Activated CD4-positive, alpha-beta T cell treated with anti-CD3 and anti-CD28 coated beads, Interleukin-2, amount 50 U/mL, for 1 hour (primary cell): Measurements from ENCODE around the gene GRK6.

Source experiments
- DNase-seq: peaks from one replicate; pipeline ENCODE4 v3.0.0-alpha.2; 2020

Gene GRK6

DNA sequence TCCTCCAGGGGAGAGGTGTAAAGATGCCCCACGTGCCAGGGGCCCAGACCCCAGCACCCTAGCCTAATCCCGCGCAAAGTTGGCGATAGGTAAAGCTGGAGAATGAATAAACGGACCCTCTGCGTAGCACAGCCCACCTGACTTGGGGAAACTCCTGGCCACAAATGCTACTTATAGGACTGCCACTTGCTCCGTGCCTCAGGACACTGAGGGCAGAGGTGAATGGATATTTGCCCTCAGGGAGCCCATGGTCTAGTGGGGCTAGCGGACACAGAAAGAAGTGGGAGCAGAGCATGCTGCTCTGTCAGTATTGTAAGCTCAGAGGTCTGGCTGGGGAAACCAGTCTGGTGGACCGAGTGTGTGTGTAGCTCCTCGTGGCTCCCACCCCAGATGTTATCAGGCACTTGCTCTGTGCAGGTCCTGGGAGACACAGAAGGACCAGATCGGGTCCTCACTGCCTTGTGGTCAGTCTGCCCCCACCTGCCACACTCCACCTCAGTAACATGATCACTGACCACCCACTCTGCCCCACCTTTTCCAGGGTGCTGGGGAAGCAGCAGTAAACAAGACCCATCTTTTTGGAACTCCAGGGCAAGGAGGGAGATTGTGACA lies 841 bp downstream of the GRK6 start:
- DNase-seq = no peak

DNA sequence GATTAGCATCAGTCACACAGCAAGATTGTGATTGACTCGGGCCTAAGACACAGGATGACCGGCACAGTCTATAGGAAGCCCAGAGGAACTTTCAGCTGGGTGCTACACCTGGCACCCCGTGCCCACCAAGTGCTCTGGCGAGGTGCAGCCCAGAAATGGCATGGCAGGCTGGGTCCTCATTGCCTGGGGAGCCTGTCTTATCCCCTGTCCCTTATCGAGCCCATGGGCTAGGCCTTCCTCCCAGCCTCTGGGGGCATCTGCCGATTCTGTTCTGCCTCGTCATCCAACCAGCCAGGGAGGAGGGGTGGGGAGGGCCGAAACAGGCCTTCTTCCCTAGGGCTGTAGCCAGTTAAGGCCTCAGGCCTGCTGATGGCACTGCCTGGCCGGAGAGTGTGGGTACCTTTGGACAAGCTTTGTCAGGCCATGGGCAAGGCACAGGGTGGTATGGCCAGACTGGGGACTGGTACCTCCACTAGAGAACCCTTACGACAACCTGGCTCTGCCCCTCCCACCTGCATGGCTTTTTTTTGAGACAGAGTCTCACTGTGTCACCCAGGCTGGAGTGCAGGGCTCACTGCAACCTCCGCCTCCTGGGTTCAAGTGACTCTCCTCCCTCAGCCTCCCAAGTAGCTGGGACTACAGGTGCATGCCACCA lies 1.6 kb downstream of the GRK6 start:
- DNase-seq = no peak

DNA sequence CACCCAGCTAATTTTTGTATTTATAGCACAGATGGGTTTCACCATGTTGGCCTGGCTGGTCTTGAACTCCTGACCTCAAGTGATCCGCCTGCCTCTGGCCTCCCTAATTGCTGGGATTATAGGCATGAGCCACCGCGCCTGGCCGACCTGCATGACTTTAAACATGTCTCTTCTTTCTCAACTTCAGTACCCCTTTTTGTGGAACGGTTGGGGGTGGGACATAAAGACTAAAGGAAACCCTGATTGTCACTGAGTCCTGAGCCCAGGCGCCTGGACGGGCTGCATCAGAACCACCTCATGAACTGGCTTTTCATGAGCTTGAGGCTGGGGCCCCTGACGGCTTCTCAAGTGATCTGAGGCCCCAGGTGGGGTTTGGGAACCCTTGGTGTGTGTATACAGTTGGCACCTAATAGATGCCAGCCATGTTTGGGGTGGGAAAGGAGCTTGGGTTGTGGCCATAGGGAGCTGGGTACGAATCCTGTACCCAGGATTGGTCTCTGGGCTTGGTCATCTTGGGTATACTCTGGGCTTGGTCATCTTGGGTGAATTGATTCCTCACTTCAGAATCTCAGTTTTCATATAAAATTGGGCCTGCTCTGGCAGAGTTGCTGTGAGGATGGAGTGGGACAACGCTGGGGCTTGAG lies 2.2 kb downstream of the GRK6 start:
- DNase-seq = no peak

DNA sequence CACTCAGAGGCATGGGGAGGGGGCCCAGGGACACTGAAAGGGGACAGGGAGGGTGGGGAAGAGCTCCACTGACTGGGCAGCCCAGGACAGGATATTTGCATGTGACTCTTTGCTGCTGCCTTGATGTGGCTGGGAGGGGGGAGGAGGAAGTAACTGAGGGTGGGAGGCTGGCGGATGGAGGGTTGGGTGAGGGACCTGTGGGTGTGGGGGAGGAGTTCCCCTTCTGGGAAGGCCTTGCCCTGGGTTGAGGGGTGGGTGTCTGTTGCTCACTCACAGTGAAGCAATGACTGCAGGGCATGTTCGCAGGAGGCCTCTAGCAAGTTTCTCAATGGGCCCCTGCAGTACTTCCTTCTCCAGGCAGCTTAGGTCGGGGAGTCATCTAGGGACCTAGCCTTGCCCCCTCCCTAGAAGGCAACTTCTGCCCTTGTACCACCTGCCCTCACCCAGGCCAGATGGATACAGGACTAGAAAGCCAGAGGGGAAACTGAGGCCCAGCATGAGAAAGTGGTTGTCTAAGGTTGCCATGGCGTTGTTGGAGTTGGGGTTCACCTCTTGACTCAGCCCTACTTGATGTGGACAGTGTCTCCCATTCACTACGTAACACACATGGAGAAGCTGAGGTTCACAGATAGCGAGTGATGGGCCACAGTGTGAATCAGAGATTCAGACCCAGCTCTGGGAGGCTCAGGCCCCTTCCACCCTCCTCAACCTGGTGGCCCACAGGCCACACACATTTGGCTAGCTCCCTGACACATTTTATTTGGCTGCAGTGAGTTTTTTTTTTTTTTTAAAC lies 3.0 kb downstream of the GRK6 start:
- DNase-seq = peak; percentile 73

DNA sequence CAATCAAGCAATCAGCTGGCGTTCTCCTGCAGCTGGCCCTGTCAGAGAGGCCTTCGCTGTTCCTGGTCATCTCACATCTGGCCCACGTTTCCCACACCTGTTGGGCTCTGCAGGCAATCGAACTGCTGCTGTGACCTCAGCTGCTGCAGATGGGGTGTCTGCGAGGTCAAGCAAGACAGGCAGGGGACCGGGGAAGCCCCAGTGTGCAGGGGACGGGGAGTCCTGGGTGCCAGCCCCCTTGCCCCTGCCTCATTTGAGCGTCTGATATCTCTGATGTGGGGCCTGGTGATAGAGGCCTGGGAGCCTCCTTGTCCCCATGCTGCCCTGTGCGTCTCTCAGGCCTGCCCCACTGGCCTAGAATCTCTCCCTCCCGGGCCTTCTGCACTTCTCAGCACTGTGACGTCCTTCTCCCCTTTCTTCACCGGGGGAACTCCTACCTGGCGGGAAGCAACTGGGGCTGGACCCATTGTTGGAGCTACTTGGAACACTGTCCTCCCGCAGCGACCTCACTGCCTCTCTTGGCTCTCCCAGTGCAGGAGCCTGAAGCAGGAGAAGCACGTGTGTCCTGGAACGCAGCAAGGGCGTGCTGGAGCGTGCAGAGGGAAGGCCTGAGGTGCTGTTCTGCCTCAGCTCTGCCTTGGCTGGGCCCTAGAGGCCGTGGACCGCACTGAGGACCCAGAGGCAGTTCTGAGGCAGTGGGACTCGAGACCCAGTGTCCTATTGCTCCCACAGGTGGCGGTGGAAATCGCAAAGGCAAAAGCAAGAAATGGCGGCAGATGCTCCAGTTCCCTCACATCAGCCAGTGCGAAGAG lies 3.9 kb downstream of the GRK6 start:
- no peak for DNase-seq

DNA sequence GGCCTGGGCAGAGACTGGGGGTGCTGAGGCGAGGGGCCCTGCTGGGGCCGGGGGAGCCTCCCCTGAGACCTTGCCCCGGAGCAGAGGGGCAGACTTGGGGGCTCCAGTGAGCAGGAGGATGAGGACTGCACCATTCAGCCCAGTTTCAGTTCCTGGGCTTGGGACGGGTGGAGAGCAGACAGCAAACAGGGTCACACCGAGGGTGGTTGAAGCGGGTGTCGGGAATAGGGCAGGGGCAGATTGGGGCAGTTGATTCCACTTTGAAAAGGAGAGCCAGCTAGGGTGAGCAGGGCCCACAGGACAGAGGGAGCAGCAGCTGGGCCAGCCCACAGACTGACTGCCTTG lies 4.5 kb downstream of the GRK6 start:
- no peak for DNase-seq

DNA sequence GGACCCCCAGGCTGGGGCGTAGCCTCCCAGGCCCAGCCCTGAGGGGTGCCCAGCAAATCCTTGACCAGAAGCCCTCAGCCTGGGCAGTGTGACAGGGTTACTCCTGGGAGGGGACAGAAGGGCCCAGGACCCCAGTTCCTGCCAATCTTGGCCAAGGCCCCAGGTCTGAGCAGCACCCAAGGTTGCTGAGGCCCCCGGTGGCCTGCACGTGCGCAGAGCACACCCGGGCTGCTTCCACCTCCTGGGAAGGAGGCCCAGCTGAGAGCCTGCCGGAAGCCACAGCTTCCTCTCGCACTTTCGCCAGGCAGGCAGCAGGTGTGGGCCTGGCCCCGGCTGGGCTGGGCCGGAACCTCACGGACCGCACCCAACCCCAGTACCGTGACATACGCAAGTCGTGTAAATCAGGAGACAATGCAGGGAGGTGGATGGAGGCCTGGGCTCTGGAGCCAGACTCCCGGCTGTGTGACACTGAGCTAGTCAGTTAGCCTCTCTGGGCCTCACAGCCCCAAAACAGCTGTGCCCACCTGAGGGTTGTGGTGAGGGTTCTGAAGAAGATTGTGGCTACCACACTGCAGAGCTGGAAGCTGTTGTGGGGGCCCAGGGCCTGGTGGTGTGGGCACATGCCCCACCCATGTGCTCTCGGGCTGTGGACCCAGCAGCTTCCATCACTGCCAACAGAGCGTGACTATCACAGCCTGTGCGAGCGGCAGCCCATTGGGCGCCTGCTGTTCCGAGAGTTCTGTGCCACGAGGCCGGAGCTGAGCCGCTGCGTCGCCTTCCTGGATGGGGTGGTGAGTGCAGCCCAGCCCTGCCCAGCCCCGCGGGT lies 5.1 kb downstream of the GRK6 start:
- DNase-seq = peak; percentile 54

DNA sequence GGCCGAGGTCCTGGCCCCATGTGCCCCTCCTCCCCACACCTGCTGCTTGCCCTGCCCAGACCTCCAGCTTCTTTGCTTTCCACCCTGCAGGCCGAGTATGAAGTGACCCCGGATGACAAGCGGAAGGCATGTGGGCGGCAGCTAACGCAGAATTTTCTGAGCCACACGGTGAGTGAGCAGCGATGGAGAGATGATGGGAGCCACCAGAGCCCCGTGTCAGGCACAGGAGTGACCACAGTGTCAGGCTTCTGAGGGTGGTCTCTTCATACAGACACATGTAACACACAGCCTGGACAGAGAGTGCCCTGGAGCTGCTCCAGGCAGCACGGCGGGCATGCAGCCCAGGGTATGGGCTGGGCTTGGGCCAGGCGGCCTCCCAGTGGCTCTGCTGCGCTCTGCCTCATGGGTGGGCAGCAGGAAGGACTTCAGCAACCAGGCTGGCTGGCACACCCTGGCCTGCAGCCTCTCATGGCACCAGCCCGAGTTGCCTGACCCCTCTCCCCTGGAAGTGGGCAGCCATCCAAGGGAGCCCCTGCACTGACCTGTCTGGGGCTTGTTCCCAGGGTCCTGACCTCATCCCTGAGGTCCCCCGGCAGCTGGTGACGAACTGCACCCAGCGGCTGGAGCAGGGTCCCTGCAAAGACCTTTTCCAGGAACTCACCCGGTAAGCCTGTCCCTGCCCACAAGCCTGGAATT lies 5.8 kb downstream of the GRK6 start:
- no peak for DNase-seq

DNA sequence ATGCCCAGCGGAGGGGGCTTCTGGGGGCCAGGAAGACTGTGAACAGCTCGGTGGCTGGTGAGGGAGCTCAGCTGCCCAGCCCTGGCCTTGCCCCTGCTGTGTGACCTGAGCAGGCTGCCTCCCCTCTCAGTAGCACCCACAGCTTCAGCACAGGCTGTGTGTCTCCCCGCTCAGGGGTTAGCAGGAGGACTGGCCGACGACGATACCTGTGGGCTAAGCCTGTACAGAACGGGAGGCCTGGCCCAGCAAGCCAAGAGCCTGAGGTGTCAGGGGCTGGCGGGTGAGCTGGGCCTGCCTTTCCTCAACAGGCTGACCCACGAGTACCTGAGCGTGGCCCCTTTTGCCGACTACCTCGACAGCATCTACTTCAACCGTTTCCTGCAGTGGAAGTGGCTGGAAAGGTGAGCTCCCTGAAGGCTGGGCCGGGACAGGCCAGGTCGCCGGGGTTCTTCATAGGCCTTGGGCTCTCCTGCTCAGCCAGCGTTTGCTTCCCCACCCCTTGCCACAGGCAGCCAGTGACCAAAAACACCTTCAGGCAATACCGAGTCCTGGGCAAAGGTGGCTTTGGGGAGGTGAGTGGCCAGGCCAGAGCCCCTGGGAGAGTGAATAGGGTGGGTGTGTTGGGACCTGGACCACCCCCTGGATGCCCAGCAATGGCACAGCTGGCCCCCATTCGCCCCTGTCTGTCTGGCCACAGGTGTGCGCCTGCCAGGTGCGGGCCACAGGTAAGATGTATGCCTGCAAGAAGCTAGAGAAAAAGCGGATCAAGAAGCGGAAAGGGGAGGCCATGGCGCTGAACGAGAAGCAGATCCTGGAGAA lies 6.6 kb downstream of the GRK6 start:
- no peak for DNase-seq

DNA sequence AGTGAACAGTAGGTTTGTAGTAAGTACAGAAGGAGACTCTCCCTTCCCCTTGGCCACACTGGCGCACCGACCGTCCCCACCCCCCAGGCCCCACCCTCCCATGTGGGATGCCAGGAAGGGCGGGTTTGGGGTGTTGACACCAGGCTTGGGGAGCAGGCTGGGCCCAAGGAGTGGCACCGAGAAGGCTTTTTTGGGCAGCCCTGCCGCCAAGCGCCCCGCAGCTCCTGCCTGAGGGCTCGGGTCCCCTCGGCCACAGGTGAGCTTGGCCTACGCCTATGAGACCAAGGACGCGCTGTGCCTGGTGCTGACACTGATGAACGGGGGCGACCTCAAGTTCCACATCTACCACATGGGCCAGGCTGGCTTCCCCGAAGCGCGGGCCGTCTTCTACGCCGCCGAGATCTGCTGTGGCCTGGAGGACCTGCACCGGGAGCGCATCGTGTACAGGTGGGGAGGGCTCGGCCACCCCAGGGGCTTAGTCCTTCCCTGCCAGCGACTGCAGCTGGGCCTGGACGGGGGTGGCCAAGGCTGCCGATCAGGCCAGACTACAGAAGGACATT lies 7.3 kb downstream of the GRK6 start:
- DNase-seq = no peak

DNA sequence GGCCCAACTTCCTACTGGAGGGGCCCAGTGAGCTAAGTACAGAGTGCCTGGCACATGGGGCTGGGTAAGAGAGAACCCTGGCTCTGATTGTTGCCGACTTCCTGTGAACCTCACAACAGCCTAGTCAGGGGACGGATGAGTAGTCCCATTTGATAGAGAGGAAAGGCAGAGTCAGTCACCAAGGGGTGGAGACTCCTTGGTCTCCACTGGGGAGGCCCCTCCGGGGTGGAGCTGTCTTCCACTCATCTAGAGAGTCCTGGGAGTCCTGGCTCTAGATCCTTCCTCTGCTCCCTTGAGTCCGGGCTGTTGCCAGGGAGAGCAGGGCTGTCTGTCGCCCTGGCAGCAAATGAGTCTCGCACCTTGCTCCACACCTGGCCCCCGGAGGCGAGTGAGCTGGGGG lies 8.0 kb downstream of the GRK6 start:
- DNase-seq = peak; percentile 43

DNA sequence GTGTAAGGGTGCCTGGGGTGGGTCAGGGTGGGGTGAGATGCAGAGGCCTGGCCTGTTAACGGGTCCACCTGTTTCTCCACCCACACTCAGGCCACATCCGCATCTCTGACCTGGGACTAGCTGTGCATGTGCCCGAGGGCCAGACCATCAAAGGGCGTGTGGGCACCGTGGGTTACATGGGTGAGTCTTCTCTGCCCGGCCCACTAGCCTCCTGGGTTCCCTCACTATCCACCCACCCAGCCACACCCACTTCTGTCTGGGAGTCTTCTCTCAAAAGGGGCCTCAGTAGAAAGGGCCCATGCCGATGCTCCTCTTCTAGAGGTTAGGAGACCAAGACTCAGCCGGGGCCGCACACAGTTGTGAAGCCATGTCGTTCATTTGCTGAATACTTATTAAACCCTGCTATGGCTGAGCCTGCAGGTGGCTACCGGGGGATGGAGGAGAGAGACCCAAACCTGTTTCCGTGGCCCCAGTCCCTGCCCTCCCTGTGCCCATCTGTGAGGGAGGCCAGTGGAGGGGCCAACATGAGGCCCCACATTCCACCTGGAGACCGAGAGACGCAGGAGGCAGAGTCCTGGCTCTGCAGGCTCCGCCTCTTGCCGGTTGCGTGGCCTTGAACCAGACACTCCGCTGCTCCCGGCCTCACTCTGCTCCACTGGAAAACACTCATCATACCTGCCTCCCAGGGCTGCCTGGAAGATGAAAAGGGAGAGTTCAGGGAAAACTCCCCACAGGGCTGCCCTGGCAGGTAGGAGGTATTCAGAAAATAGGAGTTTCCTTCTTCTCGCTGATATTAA lies 8.7 kb downstream of the GRK6 start:
- no peak for DNase-seq

DNA sequence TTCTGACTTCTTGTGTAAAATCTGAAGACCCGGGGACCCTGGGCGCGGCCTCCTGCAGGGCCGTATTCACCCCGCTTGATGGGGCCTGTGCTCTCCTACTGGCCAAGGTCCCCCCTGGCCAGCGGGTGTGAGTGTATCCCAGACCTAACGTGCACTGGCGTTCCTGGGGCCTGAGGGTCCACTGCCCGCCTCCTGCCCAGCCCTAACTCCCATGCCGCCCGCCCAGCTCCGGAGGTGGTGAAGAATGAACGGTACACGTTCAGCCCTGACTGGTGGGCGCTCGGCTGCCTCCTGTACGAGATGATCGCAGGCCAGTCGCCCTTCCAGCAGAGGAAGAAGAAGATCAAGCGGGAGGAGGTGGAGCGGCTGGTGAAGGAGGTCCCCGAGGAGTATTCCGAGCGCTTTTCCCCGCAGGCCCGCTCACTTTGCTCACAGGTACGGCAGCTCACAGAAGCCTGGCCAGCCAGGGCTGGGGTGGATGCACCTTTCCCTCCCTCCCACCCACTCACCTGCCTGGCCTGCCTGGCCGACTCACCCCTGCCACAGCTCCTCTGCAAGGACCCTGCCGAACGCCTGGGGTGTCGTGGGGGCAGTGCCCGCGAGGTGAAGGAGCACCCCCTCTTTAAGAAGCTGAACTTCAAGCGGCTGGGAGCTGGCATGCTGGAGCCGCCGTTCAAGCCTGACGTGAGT lies 9.5 kb downstream of the GRK6 start:
- DNase-seq = no peak

DNA sequence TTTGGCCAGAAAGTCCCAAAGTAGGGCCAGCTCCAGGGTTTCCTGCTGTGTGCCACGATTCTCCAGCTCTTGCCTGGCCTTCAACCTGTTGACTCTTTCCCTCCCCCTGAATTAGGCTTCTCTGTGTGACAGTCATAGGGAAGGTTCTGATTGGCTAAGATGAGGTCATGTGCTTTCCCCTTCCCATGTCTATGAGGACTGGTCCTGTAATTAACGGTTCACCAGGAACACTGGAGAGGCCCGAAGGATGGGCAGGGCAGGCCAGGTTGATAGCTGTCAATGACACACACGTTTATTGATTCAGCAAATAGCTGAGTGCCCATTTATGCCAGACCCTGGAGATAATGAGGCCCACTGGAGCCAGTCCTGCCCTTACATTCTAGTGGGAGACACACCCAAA lies 11.1 kb downstream of the GRK6 start:
- no peak for DNase-seq

DNA sequence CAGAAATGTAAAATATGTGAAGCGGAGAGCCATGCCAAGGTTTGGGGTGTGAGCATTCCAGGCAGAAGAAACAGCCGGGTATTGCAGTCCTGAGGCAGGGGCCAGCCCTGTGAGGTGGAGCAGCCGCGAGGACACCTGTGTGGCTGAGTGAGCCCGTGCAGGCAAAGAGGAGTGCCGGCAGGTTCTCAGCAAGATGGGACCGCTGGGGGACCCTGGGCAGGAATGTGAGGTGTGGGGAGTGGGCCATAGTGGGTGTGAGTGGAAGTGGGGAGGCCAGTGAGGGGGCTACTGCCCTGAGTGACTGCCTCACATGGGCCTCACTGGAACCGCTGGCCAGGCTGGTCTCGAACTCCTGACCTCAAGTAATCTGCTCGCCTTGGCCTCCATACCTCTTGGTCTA lies 12.0 kb downstream of the GRK6 start:
- no peak for DNase-seq

DNA sequence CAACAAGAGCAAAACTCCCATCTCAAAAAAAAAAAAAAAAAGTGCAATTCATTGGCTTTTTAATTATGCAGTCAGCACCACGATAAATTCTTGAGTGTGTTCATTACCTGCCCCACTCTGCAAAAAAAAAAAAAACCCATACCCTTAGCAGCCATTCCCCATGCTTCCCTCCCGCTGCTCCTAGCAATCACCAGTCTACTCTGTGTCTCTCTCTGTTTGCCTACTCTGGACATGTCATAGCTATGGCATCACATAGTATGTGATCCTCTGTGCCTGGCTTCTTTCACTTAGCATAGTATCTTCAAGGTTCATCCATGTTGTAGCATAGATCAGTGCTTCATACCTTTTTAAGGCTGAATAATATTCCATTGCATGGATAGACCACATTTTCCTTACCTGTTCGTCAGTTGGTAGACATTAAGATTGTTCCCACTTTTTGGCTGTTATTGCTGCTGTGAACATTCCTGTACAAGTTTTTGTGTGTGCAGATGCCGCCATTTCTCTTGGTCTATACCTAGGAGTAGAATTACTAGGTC lies 13.1 kb downstream of the GRK6 start:
- no peak for DNase-seq

DNA sequence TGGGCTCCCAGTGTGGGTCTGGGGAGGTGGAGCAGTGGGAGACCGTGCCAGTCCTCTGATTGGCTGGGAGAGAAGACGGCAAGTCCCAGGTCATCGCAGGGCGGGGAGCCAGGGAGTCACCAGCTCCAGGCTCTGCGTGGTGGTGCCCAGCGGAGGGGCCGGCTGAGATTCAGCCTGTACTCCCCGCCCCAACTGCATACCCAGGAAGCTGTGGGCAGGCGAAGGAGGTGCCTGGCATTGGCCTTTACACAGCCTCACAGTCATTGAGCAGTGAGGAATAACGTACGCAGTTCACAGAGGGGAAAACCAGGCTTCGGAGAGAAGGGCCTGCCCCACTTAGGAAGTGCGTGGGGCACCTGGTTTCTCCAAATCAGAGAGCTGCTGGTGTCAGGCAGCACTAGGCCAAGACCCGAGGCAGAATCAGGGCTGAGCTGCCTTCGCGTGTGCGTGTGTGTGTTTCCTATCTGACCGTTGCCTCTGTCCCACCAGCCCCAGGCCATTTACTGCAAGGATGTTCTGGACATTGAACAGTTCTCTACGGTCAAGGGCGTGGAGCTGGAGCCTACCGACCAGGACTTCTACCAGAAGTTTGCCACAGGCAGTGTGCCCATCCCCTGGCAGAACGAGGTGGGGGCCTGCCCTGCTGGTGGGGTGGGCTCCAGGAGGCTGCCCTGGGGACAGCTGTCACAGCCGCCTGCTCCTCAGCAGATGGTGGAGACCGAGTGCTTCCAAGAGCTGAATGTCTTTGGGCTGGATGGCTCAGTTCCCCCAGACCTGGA lies 13.9 kb downstream of the GRK6 start:
- peak; percentile 48 for DNase-seq
